KMS-11 (cell line): ENCODE results near the gene B3GAT1.

Source experiments
- H2AFZ ChIP-seq: fragments of 200-600 bp; sonication (generic); 2 replicates; pipeline ENCODE4 v1.6.1; 2016; ENCODE audit warnings: antibody characterized with exemption, mixed run types, low read depth
- H3K27ac ChIP-seq: fragments of 200-600 bp; sonication (generic); 2 replicates; pipeline ENCODE4 v1.6.1; 2016; ENCODE audit warnings: mild to moderate bottlenecking, mixed run types
- H3K27me3 ChIP-seq: fragments of 200-600 bp; sonication (generic); 2 replicates; pipeline ENCODE4 v1.6.1; 2017; ENCODE audit warnings: mild to moderate bottlenecking, low read depth, mixed run types, moderate library complexity; ENCODE audit not compliant: insufficient read depth
- H3K36me3 ChIP-seq: fragments of 200-600 bp; sonication (generic); 2 replicates; pipeline ENCODE4 v1.6.1; 2017; ENCODE audit warnings: mild to moderate bottlenecking, mixed run types; ENCODE audit not compliant: insufficient read depth
- H3K4me1 ChIP-seq: fragments of 200-600 bp; sonication (generic); 2 replicates; pipeline ENCODE4 v1.6.1; 2016; ENCODE audit warnings: mild to moderate bottlenecking, low read depth, mixed run types; ENCODE audit not compliant: poor library complexity, severe bottlenecking
- H3K4me2 ChIP-seq: fragments of 200-600 bp; sonication (generic); 2 replicates; pipeline ENCODE4 v1.7.0; 2016; ENCODE audit warnings: mild to moderate bottlenecking, mixed run types
- H3K4me3 ChIP-seq: fragments of 200-600 bp; sonication (generic); IDR thresholded peaks from 2 replicates; pipeline ENCODE4 v1.6.1; 2017; ENCODE audit warnings: low read depth, low read length, mixed read lengths; ENCODE audit not compliant: insufficient read depth
- H3K79me2 ChIP-seq: fragments of 200-600 bp; sonication (generic); 2 replicates; pipeline ENCODE4 v1.6.1; 2016; ENCODE audit warnings: low read depth, mixed run types; ENCODE audit not compliant: insufficient read depth
- H3K9ac ChIP-seq: fragments of 200-600 bp; sonication (generic); 2 replicates; pipeline ENCODE4 v1.6.1; 2016; ENCODE audit warnings: mild to moderate bottlenecking, mixed run types
- H4K20me1 ChIP-seq: fragments of 200-600 bp; sonication (generic); 2 replicates; pipeline ENCODE4 v1.6.1; 2016; ENCODE audit warnings: mild to moderate bottlenecking, mixed run types; ENCODE audit not compliant: insufficient read depth
- CTCF ChIP-seq: fragments of 200-600 bp; sonication (generic); conservative IDR thresholded peaks from 2 replicates; pipeline ENCODE4 v1.6.1; 2017; ENCODE audit warnings: low read depth, mild to moderate bottlenecking, antibody characterized with exemption, low read length, moderate library complexity, mixed read lengths

The B3GAT1 gene

GRCh38 chr11:134349109-134349801 lies 62.8 kb downstream of the B3GAT1 start:
- H3K27ac ChIP-seq, result no peak overlapping the region
- H3K4me1 ChIP-seq, result no peaks in the 10 kb centered on the region

DNA sequence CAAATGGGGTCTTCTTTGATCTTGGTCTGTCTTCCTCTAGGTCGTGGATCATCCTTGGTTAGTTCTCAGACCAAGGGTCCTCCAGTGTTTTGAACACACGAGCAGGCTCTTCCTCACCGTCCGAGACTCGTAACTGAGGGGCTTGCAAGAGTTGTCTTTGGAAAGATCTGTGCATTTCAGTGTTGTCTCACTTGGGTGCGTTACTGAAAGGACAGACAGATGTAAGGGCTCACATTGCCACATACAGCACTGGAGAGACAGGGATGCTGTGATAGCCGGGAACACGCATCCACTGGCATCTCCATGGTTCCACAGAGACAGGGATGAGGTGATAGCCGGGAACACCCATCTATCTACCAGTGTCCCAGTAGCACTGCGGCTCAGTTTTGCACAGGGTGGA lies 64.6 kb downstream of the B3GAT1 start:
- H3K27me3 ChIP-seq, result no peaks in the 10 kb centered on the region
- H2AFZ ChIP-seq, result no peak overlapping the region
- H3K4me3 ChIP-seq, result no peak overlapping the region

More at GRCh38 chr11:134349109-134349801, 62.8 kb downstream of the B3GAT1 start:
- Histone ChIP-seq H2AFZ (no peak overlapping the region), H3K9ac (no peak overlapping the region), H3K79me2 (no peaks in the 10 kb centered on the region), H4K20me1 (no peaks in the 10 kb centered on the region), H3K4me2 (no peak overlapping the region), H3K27me3 (no peaks in the 10 kb centered on the region), H3K36me3 (no peaks in the 10 kb centered on the region), H3K4me3 (no peak overlapping the region)
- no peak for TF ChIP-seq CTCF

GRCh38 chr11:134346976-134347350 lies 65.1 kb downstream of the B3GAT1 start:
- Histone ChIP-seq H3K4me2 (no peak overlapping the region), H3K27me3 (no peaks in the 10 kb centered on the region), H3K36me3 (no peaks in the 10 kb centered on the region), H2AFZ (no peak overlapping the region), H3K27ac (no peak overlapping the region), H4K20me1 (no peaks in the 10 kb centered on the region), H3K4me1 (no peaks in the 10 kb centered on the region), H3K9ac (no peak overlapping the region), H3K79me2 (no peaks in the 10 kb centered on the region), H3K4me3 (no peak overlapping the region)
- no peak for TF ChIP-seq CTCF

More for the DNA sequence above, 64.6 kb downstream of the B3GAT1 start:
- no peaks in the 10 kb centered on the region for H3K79me2 ChIP-seq
- H3K4me1 ChIP-seq, result no peaks in the 10 kb centered on the region
- no peaks in the 10 kb centered on the region for H4K20me1 ChIP-seq
- no peak overlapping the region for H3K27ac ChIP-seq
- no peak overlapping the region for H3K9ac ChIP-seq
- TF ChIP-seq CTCF, result no peak
- no peaks in the 10 kb centered on the region for H3K36me3 ChIP-seq
- no peak overlapping the region for H3K4me2 ChIP-seq

GRCh38 chr11:134346101-134346975 lies 65.7 kb downstream of the B3GAT1 start:
- H3K27me3 ChIP-seq, result no peaks in the 10 kb centered on the region
- H3K4me1 ChIP-seq, result no peaks in the 10 kb centered on the region
- H3K4me2 ChIP-seq, result no peak overlapping the region
- H3K27ac ChIP-seq, result no peak overlapping the region
- TF ChIP-seq CTCF, result no peak
- H3K36me3 ChIP-seq, result no peaks in the 10 kb centered on the region
- no peaks in the 10 kb centered on the region for H4K20me1 ChIP-seq
- H3K4me3 ChIP-seq, result no peak overlapping the region
- no peak overlapping the region for H2AFZ ChIP-seq
- no peaks in the 10 kb centered on the region for H3K79me2 ChIP-seq
- no peak overlapping the region for H3K9ac ChIP-seq
